ENCODE results near the gene ACAD10.

DNA sequence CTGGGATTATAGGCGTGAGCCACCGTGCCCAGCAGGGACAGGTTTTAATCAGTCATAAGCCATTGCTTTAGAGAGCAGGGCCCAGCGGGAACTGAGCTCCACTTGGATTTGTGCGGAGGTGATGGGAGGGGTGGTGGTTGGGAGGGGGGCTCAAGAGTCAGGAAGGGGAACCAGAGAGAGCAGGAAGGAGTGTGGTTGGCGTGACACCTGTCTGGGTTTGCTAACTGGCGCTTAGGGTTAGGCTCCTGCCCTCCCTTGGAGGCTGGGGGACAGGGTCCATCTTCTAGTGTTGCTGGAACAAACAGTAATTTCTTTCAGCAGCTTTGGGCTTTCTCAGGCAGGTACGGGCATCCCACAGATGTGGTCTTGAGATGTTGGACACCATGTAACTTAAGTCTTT is 73.4 kb downstream of the ACAD10 start:
- TF ChIP-seq, protein P1, sequence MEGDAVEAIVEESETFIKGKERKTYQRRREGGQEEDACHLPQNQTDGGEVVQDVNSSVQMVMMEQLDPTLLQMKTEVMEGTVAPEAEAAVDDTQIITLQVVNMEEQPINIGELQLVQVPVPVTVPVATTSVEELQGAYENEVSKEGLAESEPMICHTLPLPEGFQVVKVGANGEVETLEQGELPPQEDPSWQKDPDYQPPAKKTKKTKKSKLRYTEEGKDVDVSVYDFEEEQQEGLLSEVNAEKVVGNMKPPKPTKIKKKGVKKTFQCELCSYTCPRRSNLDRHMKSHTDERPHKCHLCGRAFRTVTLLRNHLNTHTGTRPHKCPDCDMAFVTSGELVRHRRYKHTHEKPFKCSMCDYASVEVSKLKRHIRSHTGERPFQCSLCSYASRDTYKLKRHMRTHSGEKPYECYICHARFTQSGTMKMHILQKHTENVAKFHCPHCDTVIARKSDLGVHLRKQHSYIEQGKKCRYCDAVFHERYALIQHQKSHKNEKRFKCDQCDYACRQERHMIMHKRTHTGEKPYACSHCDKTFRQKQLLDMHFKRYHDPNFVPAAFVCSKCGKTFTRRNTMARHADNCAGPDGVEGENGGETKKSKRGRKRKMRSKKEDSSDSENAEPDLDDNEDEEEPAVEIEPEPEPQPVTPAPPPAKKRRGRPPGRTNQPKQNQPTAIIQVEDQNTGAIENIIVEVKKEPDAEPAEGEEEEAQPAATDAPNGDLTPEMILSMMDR (IDR thresholded peaks at IDR 0.05) = no peak
- no peak for TF ChIP-seq IRF2 (CRISPR knock-in tag; IDR thresholded peaks at IDR 0.05; ENCODE audit: borderline replicate concordance, low read depth)
- TF ChIP-seq, protein P2, sequence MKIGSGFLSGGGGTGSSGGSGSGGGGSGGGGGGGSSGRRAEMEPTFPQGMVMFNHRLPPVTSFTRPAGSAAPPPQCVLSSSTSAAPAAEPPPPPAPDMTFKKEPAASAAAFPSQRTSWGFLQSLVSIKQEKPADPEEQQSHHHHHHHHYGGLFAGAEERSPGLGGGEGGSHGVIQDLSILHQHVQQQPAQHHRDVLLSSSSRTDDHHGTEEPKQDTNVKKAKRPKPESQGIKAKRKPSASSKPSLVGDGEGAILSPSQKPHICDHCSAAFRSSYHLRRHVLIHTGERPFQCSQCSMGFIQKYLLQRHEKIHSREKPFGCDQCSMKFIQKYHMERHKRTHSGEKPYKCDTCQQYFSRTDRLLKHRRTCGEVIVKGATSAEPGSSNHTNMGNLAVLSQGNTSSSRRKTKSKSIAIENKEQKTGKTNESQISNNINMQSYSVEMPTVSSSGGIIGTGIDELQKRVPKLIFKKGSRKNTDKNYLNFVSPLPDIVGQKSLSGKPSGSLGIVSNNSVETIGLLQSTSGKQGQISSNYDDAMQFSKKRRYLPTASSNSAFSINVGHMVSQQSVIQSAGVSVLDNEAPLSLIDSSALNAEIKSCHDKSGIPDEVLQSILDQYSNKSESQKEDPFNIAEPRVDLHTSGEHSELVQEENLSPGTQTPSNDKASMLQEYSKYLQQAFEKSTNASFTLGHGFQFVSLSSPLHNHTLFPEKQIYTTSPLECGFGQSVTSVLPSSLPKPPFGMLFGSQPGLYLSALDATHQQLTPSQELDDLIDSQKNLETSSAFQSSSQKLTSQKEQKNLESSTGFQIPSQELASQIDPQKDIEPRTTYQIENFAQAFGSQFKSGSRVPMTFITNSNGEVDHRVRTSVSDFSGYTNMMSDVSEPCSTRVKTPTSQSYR (CRISPR knock-in tag; IDR thresholded peaks at IDR 0.05) = no peak
- TF ChIP-seq, protein P3, sequence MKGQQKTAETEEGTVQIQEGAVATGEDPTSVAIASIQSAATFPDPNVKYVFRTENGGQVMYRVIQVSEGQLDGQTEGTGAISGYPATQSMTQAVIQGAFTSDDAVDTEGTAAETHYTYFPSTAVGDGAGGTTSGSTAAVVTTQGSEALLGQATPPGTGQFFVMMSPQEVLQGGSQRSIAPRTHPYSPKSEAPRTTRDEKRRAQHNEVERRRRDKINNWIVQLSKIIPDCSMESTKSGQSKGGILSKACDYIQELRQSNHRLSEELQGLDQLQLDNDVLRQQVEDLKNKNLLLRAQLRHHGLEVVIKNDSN (CRISPR knock-in tag; IDR thresholded peaks at IDR 0.05) = no peak
